Loucy (cell line): ENCODE data around the gene RCL1.

Experiments used
- H2AFZ ChIP-seq: fragments of 200-600 bp; sonication (generic); 2 replicates; pipeline ENCODE4 v1.6.0; 2016; ENCODE audit warnings: antibody characterized with exemption, mild to moderate bottlenecking, low read length, moderate library complexity
- H3F3A ChIP-seq: fragments of 200-600 bp; 2 replicates; pipeline ENCODE4 v1.6.0; 2016; ENCODE audit warnings: antibody characterized with exemption, low read depth, mild to moderate bottlenecking
- H3K27me3 ChIP-seq: fragments of 200-600 bp; sonication (generic); 2 replicates; pipeline ENCODE4 v1.6.1; 2014; ENCODE audit warnings: low read length, mild to moderate bottlenecking; ENCODE audit not compliant: insufficient read depth, poor library complexity, severe bottlenecking
- H3K36me3 ChIP-seq: fragments of 200-600 bp; sonication (generic); 2 replicates; pipeline ENCODE4 v1.6.1; 2016; ENCODE audit warnings: low read length; ENCODE audit not compliant: insufficient read depth
- H3K4me1 ChIP-seq: fragments of 200-600 bp; sonication (generic); 2 replicates; pipeline ENCODE4 v1.5.1; 2014; ENCODE audit warnings: low read length, mild to moderate bottlenecking; ENCODE audit not compliant: insufficient read depth, poor library complexity, severe bottlenecking
- H3K4me2 ChIP-seq: fragments of 200-600 bp; sonication (generic); 2 replicates; pipeline ENCODE4 v1.6.0; 2014; ENCODE audit warnings: antibody characterized with exemption, low read length, low read depth, mild to moderate bottlenecking; ENCODE audit not compliant: poor library complexity, severe bottlenecking
- H3K4me3 ChIP-seq: fragments of 200-600 bp; sonication (generic); 2 replicates; pipeline ENCODE4 v1.5.1; 2014; ENCODE audit warnings: low read length, mild to moderate bottlenecking, mixed read lengths; ENCODE audit not compliant: poor library complexity, severe bottlenecking
- H3K79me2 ChIP-seq: fragments of 200-600 bp; sonication (generic); 2 replicates; pipeline ENCODE4 v1.6.1; 2014; ENCODE audit warnings: low read length; ENCODE audit not compliant: insufficient read depth
- H3K9ac ChIP-seq: fragments of 200-600 bp; sonication (generic); 2 replicates; pipeline ENCODE4 v1.6.0; 2014; ENCODE audit warnings: mild to moderate bottlenecking, low read depth, low read length, moderate library complexity; ENCODE audit not compliant: poor library complexity, severe bottlenecking
- H3K9me2 ChIP-seq: fragments of 200-600 bp; sonication (generic); replicated peaks from 2 replicates; pipeline ENCODE4 v1.6.1; 2016; ENCODE audit warnings: low read depth, low read length, mixed read lengths
- H3K9me3 ChIP-seq: fragments of 200-600 bp; sonication (generic); 2 replicates; pipeline ENCODE4 v1.6.1; 2014; ENCODE audit warnings: mild to moderate bottlenecking, antibody characterized with exemption, low read length, low read depth; ENCODE audit not compliant: insufficient read depth
- H4K20me1 ChIP-seq: fragments of 200-600 bp; sonication (generic); 2 replicates; pipeline ENCODE4 v1.6.0; 2014; ENCODE audit warnings: antibody characterized with exemption, low read length, mild to moderate bottlenecking; ENCODE audit not compliant: insufficient read depth, poor library complexity, severe bottlenecking
- CTCF ChIP-seq: fragments of 200-600 bp; sonication (generic); conservative IDR thresholded peaks from 2 replicates; pipeline ENCODE4 v1.5.1; 2014; ENCODE audit warnings: mild to moderate bottlenecking, antibody characterized with exemption, low read length
- EZH2phosphoT487 ChIP-seq: fragments of 200-600 bp; IDR thresholded peaks from 2 replicates; pipeline ENCODE4 v1.6.1; 2018; ENCODE audit warnings: antibody characterized with exemption, mild to moderate bottlenecking, moderate library complexity, borderline replicate concordance

Gene RCL1

GRCh38 chr9:4756420-4756819, 36.3 kb upstream of the RCL1 start:
- no peaks in the 10 kb centered on the region for H3K9me3 ChIP-seq

GRCh38 chr9:4760122-4760521, 32.6 kb upstream of the RCL1 start:
- peaks cover 3% of the 10 kb centered on the region for H3K4me1 ChIP-seq
- H3K27me3 ChIP-seq: no peaks in the 10 kb centered on the region
- H3K9me3 ChIP-seq: no peaks in the 10 kb centered on the region
- H3K4me3 ChIP-seq: no peak overlapping the region
- no peaks in the 10 kb centered on the region for H3K79me2 ChIP-seq
- no peak overlapping the region for H3K9ac ChIP-seq
- no peaks in the 10 kb centered on the region for H4K20me1 ChIP-seq
- H3K36me3 ChIP-seq: no peaks in the 10 kb centered on the region
- no peaks in the 10 kb centered on the region for H3K9me2 ChIP-seq
- H2AFZ ChIP-seq: no peak overlapping the region
- no peak overlapping the region for H3K4me2 ChIP-seq
- TF ChIP-seq EZH2phosphoT487: no peak
- TF ChIP-seq CTCF: no peak
- H3F3A ChIP-seq: no peaks in the 10 kb centered on the region

More at GRCh38 chr9:4756420-4756819, 36.3 kb upstream of the RCL1 start:
- Histone ChIP-seq H3F3A (no peaks in the 10 kb centered on the region), H3K9ac (no peak overlapping the region), H3K4me3 (no peak overlapping the region), H3K27me3 (no peaks in the 10 kb centered on the region), H3K79me2 (no peaks in the 10 kb centered on the region), H3K9me2 (no peaks in the 10 kb centered on the region), H3K36me3 (no peaks in the 10 kb centered on the region), H2AFZ (no peak overlapping the region), H3K4me2 (no peak overlapping the region), H3K4me1 (no peaks in the 10 kb centered on the region), H4K20me1 (no peaks in the 10 kb centered on the region)
- TF ChIP-seq CTCF (no peak), EZH2phosphoT487 (no peak)

- TF ChIP-seq CTCF (peak; percentile 89), EZH2phosphoT487 (no peak)
These were observed 30.4 kb upstream of the RCL1 start for GRCh38 chr9:4762108-4762885.

More at GRCh38 chr9:4762108-4762885, 30.4 kb upstream of the RCL1 start:
- Histone ChIP-seq H3K27me3 (no peaks in the 10 kb centered on the region), H3K36me3 (no peaks in the 10 kb centered on the region), H3K9me3 (no peaks in the 10 kb centered on the region), H3K4me2 (peak overlapping the region; percentile 48), H3K4me3 (peak overlapping the region; percentile 51), H3F3A (no peaks in the 10 kb centered on the region), H3K4me1 (peaks cover 3% of the 10 kb centered on the region), H2AFZ (peak overlapping the region; percentile 53), H3K9ac (no peak overlapping the region), H3K79me2 (no peaks in the 10 kb centered on the region), H3K9me2 (no peaks in the 10 kb centered on the region), H4K20me1 (no peaks in the 10 kb centered on the region)
